GM21529 (cell line): ENCODE results near the gene SFMBT1.

Source experiments
- ATAC-seq: cut with Tn5 transposase; IDR thresholded peaks from one replicate; pipeline ENCODE4 v1.9.1; 2021; ENCODE audit not compliant: unreplicated experiment

The SFMBT1 gene

DNA sequence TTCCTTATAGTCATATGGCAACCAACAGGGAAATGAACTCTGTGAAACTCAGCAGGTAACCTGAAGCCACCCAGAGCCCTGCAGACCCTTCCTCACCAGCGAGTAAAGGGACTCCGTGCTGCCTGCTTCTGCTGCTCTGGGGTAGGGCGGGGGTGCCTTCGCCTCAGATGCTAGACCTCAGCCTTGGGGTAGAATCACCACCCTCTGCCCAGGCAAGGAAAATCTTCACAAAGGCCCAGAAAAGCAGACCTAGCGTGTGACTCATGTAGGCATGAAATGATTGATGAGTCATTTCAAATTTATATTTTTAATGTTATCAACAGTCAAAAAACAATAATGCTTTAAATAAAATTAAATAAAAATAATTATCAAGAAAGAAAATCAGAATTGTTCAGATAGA is 155.1 kb downstream of the SFMBT1 start:
- no peak for ATAC-seq

- ATAC-seq, result no peak
Observed at GRCh38 chr3:52889901-52890300, 156.0 kb downstream of the SFMBT1 start.

GRCh38 chr3:52887166-52887565 is 158.7 kb downstream of the SFMBT1 start:
- no peak for ATAC-seq

GRCh38 chr3:52886049-52886730 is 159.7 kb downstream of the SFMBT1 start:
- ATAC-seq, result no peak

DNA sequence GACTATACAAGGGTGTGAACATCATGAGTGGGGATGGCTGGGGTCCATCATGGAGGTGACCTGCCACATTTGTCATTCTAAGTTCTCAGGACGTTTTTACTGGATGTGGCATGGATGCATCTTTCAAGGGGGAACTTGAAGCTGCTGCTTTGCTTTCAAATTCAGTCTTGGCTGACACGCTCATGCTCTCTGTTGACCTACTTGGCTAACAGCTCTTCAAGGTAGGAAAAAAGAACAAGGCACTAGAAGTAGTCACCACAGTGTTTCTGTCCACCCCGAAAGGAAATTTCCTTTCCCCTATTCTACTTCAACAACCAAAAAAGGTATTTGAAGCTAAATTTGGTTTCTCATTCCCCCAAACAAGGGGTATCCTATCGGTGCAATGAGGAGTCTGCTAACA is 163.5 kb downstream of the SFMBT1 start:
- ATAC-seq, result no peak

- no peak for ATAC-seq
Observed at GRCh38 chr3:52881871-52882270, 164.0 kb downstream of the SFMBT1 start.

- ATAC-seq, result peak; percentile 82
Observed at GRCh38 chr3:52880474-52880873, 165.4 kb downstream of the SFMBT1 start.

DNA sequence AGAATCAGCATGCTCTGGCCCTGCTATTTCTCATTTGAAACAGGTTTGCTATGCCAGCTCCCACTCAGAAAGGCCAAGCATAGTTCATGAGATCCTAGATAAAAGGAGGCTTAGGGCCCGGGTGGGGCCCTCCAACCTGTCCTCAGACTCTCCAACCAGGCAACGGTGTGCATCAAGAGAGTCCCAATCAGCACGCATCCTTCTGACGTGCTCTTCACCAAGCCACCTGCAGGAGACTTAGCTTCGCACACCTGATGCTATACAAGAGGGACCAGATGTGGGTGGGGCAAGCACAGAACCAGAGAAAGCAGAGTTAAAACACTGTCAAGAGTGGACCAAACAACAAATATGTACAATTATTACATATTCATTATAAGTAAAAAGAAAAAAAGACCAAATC is 165.8 kb downstream of the SFMBT1 start:
- ATAC-seq, result peak; percentile 23

GRCh38 chr3:52879581-52879980 is 166.3 kb downstream of the SFMBT1 start:
- no peak for ATAC-seq

DNA sequence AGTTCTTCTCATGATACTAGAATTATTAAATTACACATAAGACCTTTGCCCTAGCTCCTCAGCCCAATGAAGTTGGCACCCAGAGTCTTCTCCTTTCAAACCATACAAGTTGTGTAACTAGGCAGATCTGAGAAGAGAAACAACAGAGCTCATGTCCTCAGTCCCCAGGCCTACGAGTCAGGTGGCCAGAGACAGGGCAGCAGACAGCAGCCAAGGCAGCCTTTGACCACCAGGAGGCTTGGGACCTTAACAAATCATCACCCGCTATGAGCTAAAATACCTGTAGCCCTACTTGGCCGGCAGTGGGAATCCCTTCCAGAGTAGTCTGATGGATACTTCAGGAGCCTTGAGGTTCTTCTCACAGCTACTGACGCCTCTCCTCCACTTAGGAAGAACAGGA is 166.8 kb downstream of the SFMBT1 start:
- no peak for ATAC-seq

DNA sequence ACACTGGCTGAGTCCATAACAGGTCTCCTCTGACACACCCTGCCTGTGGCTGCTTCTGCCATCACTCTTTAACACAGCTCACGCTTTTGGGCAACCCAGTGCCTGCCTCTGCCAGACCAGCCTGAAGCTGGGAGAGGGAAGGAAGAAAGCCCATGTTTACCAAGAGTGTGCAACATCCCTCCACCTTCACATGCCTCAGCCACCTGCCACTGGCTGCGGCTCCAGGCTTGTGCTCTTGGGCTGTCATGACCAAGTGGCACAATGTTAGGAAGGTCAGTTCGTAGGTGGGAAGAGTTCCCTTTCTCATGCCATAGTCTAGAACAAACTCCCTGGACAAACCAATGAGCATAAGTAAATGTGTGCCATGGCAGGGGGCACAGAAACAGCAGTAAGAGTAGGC is 168.8 kb downstream of the SFMBT1 start:
- no peak for ATAC-seq

GRCh38 chr3:52874864-52875587 is 170.8 kb downstream of the SFMBT1 start:
- no peak for ATAC-seq

- ATAC-seq, result no peak
Observed at GRCh38 chr3:52874160-52874701, 171.6 kb downstream of the SFMBT1 start.

GRCh38 chr3:52873433-52874159 is 172.3 kb downstream of the SFMBT1 start:
- ATAC-seq, result no peak

DNA sequence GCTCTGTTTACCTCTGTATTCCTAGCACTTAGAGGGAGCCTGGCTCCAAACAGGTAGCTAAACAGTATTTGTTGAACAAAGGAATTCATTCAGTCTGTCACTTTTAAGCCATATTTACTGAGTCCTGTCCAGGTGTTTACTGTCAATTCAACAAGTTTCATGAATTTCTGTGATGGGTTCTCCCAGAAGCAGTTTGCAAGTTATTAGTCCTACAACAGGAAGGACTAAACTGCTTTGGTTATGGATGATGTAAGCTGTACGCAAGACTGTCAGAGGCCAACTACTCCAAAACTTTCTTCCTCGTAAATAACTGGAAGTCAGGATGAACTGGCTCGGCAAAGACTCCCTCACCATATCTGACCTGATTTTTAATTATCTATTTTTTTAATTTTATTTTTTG is 173.6 kb downstream of the SFMBT1 start:
- no peak for ATAC-seq

GRCh38 chr3:52871761-52872160 is 174.1 kb downstream of the SFMBT1 start:
- ATAC-seq, result no peak

DNA sequence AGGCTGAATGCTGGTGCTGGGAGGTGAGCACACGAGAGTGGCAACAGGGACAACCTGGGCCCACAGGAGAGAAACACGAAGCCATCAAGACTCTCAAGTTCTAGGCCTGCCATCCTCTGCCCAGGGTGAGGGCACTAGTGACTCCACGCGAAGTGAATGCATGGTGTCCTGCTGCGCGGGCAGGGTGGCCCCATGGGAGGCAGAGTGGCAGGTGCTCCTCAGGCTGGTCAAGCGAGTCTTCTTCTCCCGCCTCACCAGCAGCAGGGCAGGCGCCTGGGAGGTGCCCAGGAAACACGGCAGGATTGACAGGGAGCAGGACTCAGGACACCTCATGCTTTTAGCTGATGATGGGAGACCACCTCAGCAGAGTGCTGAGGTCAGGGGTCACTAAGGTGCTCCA is 175.4 kb downstream of the SFMBT1 start:
- no peak for ATAC-seq

DNA sequence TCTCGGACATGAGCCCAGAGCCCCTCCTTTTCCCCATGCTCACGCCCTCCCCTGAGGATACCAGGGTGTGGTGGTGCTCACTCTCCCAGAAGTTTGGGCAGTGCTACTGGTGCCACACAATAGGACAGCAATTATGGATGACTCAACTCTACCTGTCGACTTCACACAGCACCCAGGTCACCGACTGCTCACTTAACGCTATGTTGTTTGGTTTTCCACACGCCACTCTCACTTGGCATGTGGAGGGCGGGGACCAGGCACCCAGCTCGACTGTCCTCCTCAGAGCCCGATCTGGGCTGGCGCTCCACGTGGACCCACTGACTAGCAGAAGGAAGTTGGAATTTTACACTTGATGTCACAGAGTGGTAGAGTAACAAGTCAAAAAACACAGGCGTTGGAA is 179.4 kb downstream of the SFMBT1 start:
- ATAC-seq, result no peak

DNA sequence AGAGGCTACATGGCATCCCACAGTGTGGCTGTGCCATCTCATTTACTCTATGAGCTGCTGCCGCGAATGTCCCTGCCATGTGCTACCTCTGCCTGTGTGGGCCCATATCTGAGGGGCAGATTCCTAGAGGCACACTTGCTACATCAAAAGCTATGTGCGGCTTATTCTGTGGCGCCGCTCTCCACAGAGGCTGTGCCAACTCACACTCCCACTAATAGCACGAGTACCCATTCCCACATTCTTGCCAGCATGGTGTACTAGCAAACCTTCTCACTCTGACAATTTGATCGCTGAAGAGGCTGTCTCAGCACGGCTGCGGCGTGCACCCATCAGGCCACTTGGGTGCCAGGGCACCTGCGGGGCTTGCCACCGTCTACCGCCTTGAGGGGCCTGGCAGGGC is 179.9 kb downstream of the SFMBT1 start:
- ATAC-seq, result no peak

GRCh38 chr3:52860424-52860768 is 185.5 kb downstream of the SFMBT1 start:
- ATAC-seq, result no peak

DNA sequence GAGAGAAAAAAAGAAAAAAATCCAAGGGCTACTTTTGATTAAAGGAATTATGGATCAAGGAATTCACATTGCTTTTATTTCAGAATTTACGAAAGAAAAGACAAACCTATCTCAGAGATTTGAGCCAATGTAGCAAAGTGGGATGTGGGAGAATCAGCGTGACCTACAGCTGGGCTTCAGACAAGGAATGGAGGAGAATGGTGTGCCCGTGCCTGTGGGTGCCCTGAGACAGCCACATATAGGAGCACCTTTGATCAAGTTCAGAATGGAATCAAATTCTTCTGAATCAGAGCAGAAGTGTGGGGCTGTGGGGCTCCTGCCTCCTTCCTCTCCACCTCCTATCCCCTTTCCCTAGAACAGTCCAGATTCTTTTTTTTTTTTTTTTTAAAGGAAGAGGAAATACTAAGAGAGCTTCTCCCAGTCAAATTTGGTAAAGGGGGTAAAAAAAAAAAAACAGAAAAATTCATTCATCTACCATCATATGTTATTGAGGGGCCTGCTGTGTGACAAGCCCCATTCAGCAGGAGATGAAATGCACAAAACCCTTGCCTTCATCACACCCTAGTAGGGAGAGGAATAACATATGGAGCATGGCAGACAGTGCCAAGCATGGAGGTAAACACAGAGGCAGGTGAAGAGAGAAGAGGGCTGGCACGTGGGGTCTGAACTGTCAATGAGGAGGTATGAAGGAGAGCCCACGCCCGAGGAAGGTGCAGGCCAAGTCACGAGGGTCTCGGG is 186.0 kb downstream of the SFMBT1 start:
- ATAC-seq, result no peak
